Activated CD8-positive, alpha-beta memory T cell treated with anti-CD3 and anti-CD28 coated beads, Interleukin-2, amount 50 U/mL, for 1 hour (primary cell): Measurements from ENCODE around the gene ITGA5.

ENCODE experiments used
- DNase-seq: peaks from one replicate; pipeline ENCODE4 v3.0.0-alpha.2; 2020; ENCODE audit errors: extremely low read depth

Gene ITGA5

GRCh38 chr12:54352891-54353874 is 65.9 kb downstream of the ITGA5 start:
- DNase-seq: no peak

- DNase-seq: no peak
Measured at GRCh38 chr12:54352022-54352531, 67.0 kb downstream of the ITGA5 start.

- no peak for DNase-seq
Measured at GRCh38 chr12:54351341-54351740, 67.7 kb downstream of the ITGA5 start.

- DNase-seq: no peak
Measured at GRCh38 chr12:54350743-54351142, 68.3 kb downstream of the ITGA5 start.

- DNase-seq: no peak
Measured at GRCh38 chr12:54349679-54350078, 69.4 kb downstream of the ITGA5 start.

GRCh38 chr12:54349036-54349435 is 70.0 kb downstream of the ITGA5 start:
- DNase-seq: no peak
